H9 (cell line): ENCODE measurements around the gene TMEM63B. TPM values are rescaled to one million over a fixed set of nuclear protein-coding genes. Genes with fewer than 3 reads are reported as not detected.

Experiments
- DNase-seq: peaks from one replicate; pipeline ENCODE4 v3.0.0-alpha.2; 2017
- H2AFZ ChIP-seq: one replicate; pipeline ENCODE4 v1.6.1; 2013; ENCODE audit warnings: mild to moderate bottlenecking, low read length, control low read depth, moderate library complexity
- H2AK5ac ChIP-seq: 2 replicates; pipeline ENCODE4 v1.6.1; 2013; ENCODE audit warnings: low read length, control low read depth, mixed read lengths; ENCODE audit not compliant: insufficient read length
- H2BK120ac ChIP-seq: one replicate; pipeline ENCODE4 v1.6.1; 2013; ENCODE audit warnings: low read depth, mild to moderate bottlenecking, low read length, control low read depth, inconsistent platforms; ENCODE audit not compliant: poor library complexity, severe bottlenecking
- H2BK12ac ChIP-seq: 2 replicates; pipeline ENCODE4 v1.6.1; 2013; ENCODE audit warnings: low read length, control low read depth, mixed read lengths, low read depth; ENCODE audit not compliant: insufficient read length
- H2BK15ac ChIP-seq: 2 replicates; pipeline ENCODE4 v1.6.1; 2013; ENCODE audit warnings: low read depth, low read length, control low read depth
- H2BK20ac ChIP-seq: one replicate; pipeline ENCODE4 v1.6.1; 2013; ENCODE audit warnings: low read depth, mild to moderate bottlenecking, low read length, control low read depth, inconsistent platforms; ENCODE audit not compliant: poor library complexity, severe bottlenecking
- H2BK5ac ChIP-seq: 2 replicates; pipeline ENCODE4 v1.6.1; 2013; ENCODE audit warnings: low read length, control low read depth, mixed read lengths; ENCODE audit not compliant: insufficient read length
- H3K14ac ChIP-seq: 2 replicates; pipeline ENCODE4 v1.6.1; 2013; ENCODE audit warnings: low read length, control low read depth; ENCODE audit not compliant: insufficient read depth
- H3K18ac ChIP-seq: 2 replicates; pipeline ENCODE4 v1.6.1; 2013; ENCODE audit warnings: low read depth, mild to moderate bottlenecking, mixed read lengths, low read length, control low read depth; ENCODE audit not compliant: insufficient read length
- H3K23ac ChIP-seq: 2 replicates; pipeline ENCODE4 v1.6.1; 2013; ENCODE audit warnings: low read length, control low read depth, mixed read lengths, low read depth; ENCODE audit not compliant: insufficient read length
- H3K23me2 ChIP-seq: 2 replicates; pipeline ENCODE4 v1.6.1; 2013; ENCODE audit warnings: low read depth, mild to moderate bottlenecking, mixed read lengths, low read length, control low read depth; ENCODE audit not compliant: insufficient read length, poor library complexity, severe bottlenecking
- H3K27ac ChIP-seq: 2 replicates; pipeline ENCODE4 v1.5.1; 2013; ENCODE audit warnings: low read length, control low read depth, mixed read lengths, low read depth; ENCODE audit not compliant: insufficient read length
- H3K27me3 ChIP-seq: 2 replicates; pipeline ENCODE4 v1.6.1; 2013; ENCODE audit warnings: low read length, control low read depth, inconsistent platforms; ENCODE audit not compliant: insufficient read depth
- H3K4ac ChIP-seq: 2 replicates; pipeline ENCODE4 v1.6.1; 2013; ENCODE audit warnings: low read depth, mild to moderate bottlenecking, control low read depth, inconsistent platforms, low read length, moderate library complexity
- H3K4me1 ChIP-seq: 2 replicates; pipeline ENCODE4 v1.6.1; 2013; ENCODE audit warnings: low read length, control low read depth, inconsistent platforms; ENCODE audit not compliant: insufficient read depth
- H3K4me2 ChIP-seq: 2 replicates; pipeline ENCODE4 v1.6.1; 2013; ENCODE audit warnings: low read length, control low read depth, mixed read lengths; ENCODE audit not compliant: insufficient read length, insufficient read depth
- H3K56ac ChIP-seq: 2 replicates; pipeline ENCODE4 v1.6.1; 2013; ENCODE audit warnings: low read depth, mild to moderate bottlenecking, mixed read lengths, low read length, control low read depth; ENCODE audit not compliant: insufficient read length
- H3K79me1 ChIP-seq: 2 replicates; pipeline ENCODE4 v1.6.1; 2013; ENCODE audit warnings: low read depth, mild to moderate bottlenecking, moderate library complexity, low read length, control low read depth, inconsistent platforms; ENCODE audit not compliant: insufficient read depth, poor library complexity, severe bottlenecking
- H3K79me2 ChIP-seq: 2 replicates; pipeline ENCODE4 v1.6.1; 2013; ENCODE audit warnings: low read length, control low read depth, inconsistent platforms; ENCODE audit not compliant: insufficient read depth
- H3K9ac ChIP-seq: 2 replicates; pipeline ENCODE4 v1.6.1; 2013; ENCODE audit warnings: low read length, control low read depth, mixed read lengths; ENCODE audit not compliant: insufficient read length; ENCODE audit errors: extremely low read depth
- H3K9me3 ChIP-seq: one replicate; pipeline ENCODE4 v1.6.1; 2013; ENCODE audit warnings: low read depth, low read length, inconsistent platforms; ENCODE audit not compliant: control insufficient read depth
- H3T11ph ChIP-seq: one replicate; pipeline ENCODE4 v1.6.1; 2013; ENCODE audit warnings: mild to moderate bottlenecking, low read length, control low read depth, inconsistent platforms
- H4K20me1 ChIP-seq: one replicate; pipeline ENCODE4 v1.6.1; 2013; ENCODE audit not compliant: control insufficient read depth, insufficient read length, insufficient read depth
- H4K5ac ChIP-seq: 2 replicates; pipeline ENCODE4 v1.6.1; 2013; ENCODE audit warnings: low read depth, mild to moderate bottlenecking, mixed read lengths, low read length, control low read depth; ENCODE audit not compliant: insufficient read length
- H4K8ac ChIP-seq: replicated peaks from 2 replicates; pipeline ENCODE4 v1.6.1; 2013; ENCODE audit warnings: low read length, control low read depth, mixed read lengths, low read depth; ENCODE audit not compliant: insufficient read length
- H4K91ac ChIP-seq: 2 replicates; pipeline ENCODE4 v1.6.1; 2013; ENCODE audit warnings: low read depth, mild to moderate bottlenecking, moderate library complexity, mixed read lengths, low read length, control low read depth; ENCODE audit not compliant: insufficient read length
- H3K27ac Mint-ChIP-seq, 3 experiments: 2 replicates in 2 of 3; 3 replicates in 1 of 3; pipeline ENCODE4 v1.8.0; 2020 to 2021; ENCODE audit warnings: mixed read lengths in 3 of 3, mild to moderate bottlenecking in 1 of 3, moderate library complexity in 1 of 3
- H3K27me3 Mint-ChIP-seq: 2 replicates; pipeline ENCODE4 v1.8.0; 2021; ENCODE audit warnings: low read depth, mild to moderate bottlenecking, moderate library complexity, mixed read lengths
- H3K36me3 Mint-ChIP-seq, 3 experiments: 2 replicates in 2 of 3; 3 replicates in 1 of 3; pipeline ENCODE4 v1.8.0; 2020 to 2021; ENCODE audit warnings: low read depth in 3 of 3, mixed read lengths in 3 of 3; ENCODE audit not compliant: insufficient read depth in 1 of 3
- H3K4me1 Mint-ChIP-seq, 2 experiments: 2 replicates each; pipeline ENCODE4 v1.8.0; 2020; ENCODE audit warnings: mixed read lengths in 2 of 2
- H3K4me3 Mint-ChIP-seq, 2 experiments: 2 replicates in 1 of 2; 3 replicates in 1 of 2; pipeline ENCODE4 v1.8.0; 2020 to 2021; ENCODE audit warnings: mild to moderate bottlenecking in 2 of 2, mixed read lengths in 2 of 2, moderate library complexity in 1 of 2
- H3K9me3 Mint-ChIP-seq, 2 experiments: 2 replicates in 1 of 2; 3 replicates in 1 of 2; pipeline ENCODE4 v1.8.0; 2020; ENCODE audit warnings: mild to moderate bottlenecking in 2 of 2, mixed read lengths in 2 of 2, moderate library complexity in 1 of 2
- WGBS: extraction: QIAGEN DNeasy Blood & Tissue Kit; methylation state at CpG from one replicate; pipeline ENCODE4 v1.1.7; 2013; ENCODE audit warnings: missing lambda C conversion rate, low lambda C conversion rate, mixed read lengths; ENCODE audit not compliant: insufficient read length; ENCODE audit errors: extremely low coverage; 5-methylcytosine and 5-hydroxymethylcytosine counted together
- total RNA-seq: library from RNA; stranded (reverse); gene quantifications from 2 replicates; pipeline ENCODE4 v1.2.1, GENCODE V29; 2021
- TF ChIP-seq, protein P1 (sequence below): fragments of 200-600 bp; sonication (generic); conservative IDR thresholded peaks from 3 replicates; pipeline ENCODE4 v1.8.0; 2021; ENCODE audit warnings: antibody characterized with exemption, mild to moderate bottlenecking

TMEM63B gene
- total RNA-seq, 1 experiment from 2014 or later = 56.3 TPM

DNA sequence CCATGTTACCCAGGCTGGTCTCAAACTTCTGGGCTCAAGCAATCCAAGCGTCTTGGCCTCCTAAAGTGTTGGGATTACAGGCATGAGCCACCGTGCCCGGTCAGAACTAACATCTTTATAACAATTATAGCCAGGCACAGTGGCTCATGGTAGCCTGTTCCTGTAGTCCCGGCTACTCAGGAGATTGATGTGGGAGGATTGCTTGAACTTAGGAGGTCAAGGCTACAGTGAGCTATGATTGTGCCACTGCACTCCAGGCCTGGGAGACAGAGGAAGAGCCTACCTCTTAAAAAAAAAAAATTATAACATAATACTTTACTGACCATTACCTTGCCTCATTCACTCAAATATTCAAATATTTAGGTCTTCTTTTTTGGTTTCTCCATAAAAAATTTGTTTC, 72.5 kb downstream of the TMEM63B start:
- Histone ChIP-seq H3K23ac (no peak overlapping the region), H2AK5ac (no peak overlapping the region), H3K79me1 (no peaks in the 10 kb centered on the region), H3T11ph (no peak overlapping the region), H2BK20ac (no peak overlapping the region), H4K5ac (no peak overlapping the region), H4K8ac (no peak overlapping the region), H3K56ac (no peak overlapping the region), H3K27ac (no peak overlapping the region), H2BK5ac (no peak overlapping the region), H3K23me2 (no peaks in the 10 kb centered on the region), H2BK120ac (no peak overlapping the region), H2BK15ac (no peak overlapping the region), H3K18ac (no peak overlapping the region), H3K14ac (no peak overlapping the region), H3K4ac (no peak overlapping the region), H3K79me2 (no peaks in the 10 kb centered on the region), H4K91ac (no peak overlapping the region), H3K9me3 (no peaks in the 10 kb centered on the region), H2AFZ (no peak overlapping the region), H3K27me3 (no peaks in the 10 kb centered on the region), H3K9ac (no peak overlapping the region), H4K20me1 (peaks cover 3% of the 10 kb centered on the region), H2BK12ac (no peak overlapping the region), H3K4me1 (peaks cover 18% of the 10 kb centered on the region; the same call in 1 of the 2 replicates), H3K4me2 (no peak overlapping the region)
- TF ChIP-seq, protein P1, sequence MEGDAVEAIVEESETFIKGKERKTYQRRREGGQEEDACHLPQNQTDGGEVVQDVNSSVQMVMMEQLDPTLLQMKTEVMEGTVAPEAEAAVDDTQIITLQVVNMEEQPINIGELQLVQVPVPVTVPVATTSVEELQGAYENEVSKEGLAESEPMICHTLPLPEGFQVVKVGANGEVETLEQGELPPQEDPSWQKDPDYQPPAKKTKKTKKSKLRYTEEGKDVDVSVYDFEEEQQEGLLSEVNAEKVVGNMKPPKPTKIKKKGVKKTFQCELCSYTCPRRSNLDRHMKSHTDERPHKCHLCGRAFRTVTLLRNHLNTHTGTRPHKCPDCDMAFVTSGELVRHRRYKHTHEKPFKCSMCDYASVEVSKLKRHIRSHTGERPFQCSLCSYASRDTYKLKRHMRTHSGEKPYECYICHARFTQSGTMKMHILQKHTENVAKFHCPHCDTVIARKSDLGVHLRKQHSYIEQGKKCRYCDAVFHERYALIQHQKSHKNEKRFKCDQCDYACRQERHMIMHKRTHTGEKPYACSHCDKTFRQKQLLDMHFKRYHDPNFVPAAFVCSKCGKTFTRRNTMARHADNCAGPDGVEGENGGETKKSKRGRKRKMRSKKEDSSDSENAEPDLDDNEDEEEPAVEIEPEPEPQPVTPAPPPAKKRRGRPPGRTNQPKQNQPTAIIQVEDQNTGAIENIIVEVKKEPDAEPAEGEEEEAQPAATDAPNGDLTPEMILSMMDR = no peak
- Mint-ChIP-seq H3K4me3 (no peak overlapping the region), H3K4me1 (peaks cover 41 to 43% of the 10 kb centered on the region in 2 experiments), H3K27me3 (no peaks in the 10 kb centered on the region; the same call in 1 of the 2 replicates), H3K27ac (no peak overlapping the region), H3K36me3 (no peaks in the 10 kb centered on the region), H3K9me3 (no peaks in the 10 kb centered on the region)
- no peak for DNase-seq
- no CpG with 5 or more reads among the region's 4 CpGs for WGBS
